Panc1 (cell line): ENCODE measurements around the gene BCHE. TPM values are rescaled to one million over a fixed set of nuclear protein-coding genes. Genes with fewer than 3 reads are reported as not detected.

ENCODE experiments used
- ATAC-seq: fragments of 200-7000 bp; cut with Tn5 transposase; 2 replicates; pipeline ENCODE4 v1.9.1; 2020; ENCODE audit warnings: mild to moderate bottlenecking, moderate library complexity
- BruUV-seq: library from RNA; stranded (reverse); fragments of 400-500 nt; replicated peaks from 2 replicates; lab custom pipeline; 2021; lab: Mats Ljungman, UMichigan
- CTCF ChIA-PET: fragments of 300-600 bp; sonication (Branson Sonifier 250); formaldehyde crosslinking; loops from one replicate; lab custom pipeline; 2022; ENCODE audit warnings: antibody characterized with exemption; lab: Charles Lee
- POLR2A ChIA-PET: fragments of 300-600 bp; sonication (Branson Sonifier 250); formaldehyde crosslinking; loops from one replicate; lab custom pipeline; 2022; ENCODE audit warnings: antibody characterized with exemption; lab: Charles Lee
- DNase-seq: peaks from one replicate; pipeline ENCODE4 v3.0.0-alpha.2; 2010; ENCODE audit warnings: low read depth, low spot score
- H3K27ac ChIP-seq: 2 replicates; pipeline ENCODE4 v1.5.1; 2011; ENCODE audit warnings: mild to moderate bottlenecking, low read length, inconsistent platforms
- H3K27me3 ChIP-seq: fragments of 200-500 bp; sonication (Bioruptor generic); 2 replicates; pipeline ENCODE4 v1.6.0; 2014; ENCODE audit warnings: low read length, inconsistent platforms; ENCODE audit not compliant: control insufficient read depth, insufficient read depth
- H3K36me3 ChIP-seq: fragments of 200-500 bp; sonication (Bioruptor generic); 2 replicates; pipeline ENCODE4 v1.5.1; 2014; ENCODE audit warnings: inconsistent platforms, mild to moderate bottlenecking, low read length, moderate library complexity; ENCODE audit not compliant: control insufficient read depth, insufficient read depth
- H3K4me1 ChIP-seq: 2 replicates; pipeline ENCODE4 v1.5.1; 2011; ENCODE audit warnings: inconsistent platforms, mild to moderate bottlenecking, low read length, moderate library complexity; ENCODE audit not compliant: control insufficient read depth, insufficient read depth
- H3K4me3 ChIP-seq, 2 experiments: 2 replicates each; pipeline ENCODE4 v1.5.1; 2011 to 2012; ENCODE audit warnings: low read depth in 2 of 2, low read length in 2 of 2, mild to moderate bottlenecking in 2 of 2, inconsistent platforms in 1 of 2, moderate library complexity in 1 of 2
- H3K9me3 ChIP-seq: fragments of 200-500 bp; sonication (Bioruptor generic); 2 replicates; pipeline ENCODE4 v1.5.1; 2014; ENCODE audit warnings: low read depth, mild to moderate bottlenecking, inconsistent platforms, low read length, moderate library complexity; ENCODE audit not compliant: control insufficient read depth, insufficient read depth
- CTCF ChIP-seq: fragments of 450-650 bp; IDR thresholded peaks from 2 replicates; pipeline ENCODE4 v1.5.1; 2017; ENCODE audit warnings: mild to moderate bottlenecking
- POLR2AphosphoS5 ChIP-seq: IDR thresholded peaks from 2 replicates; pipeline ENCODE4 v1.6.1; 2012; ENCODE audit warnings: mild to moderate bottlenecking, low read depth, low read length, moderate library complexity
- SIN3A ChIP-seq: IDR thresholded peaks from 2 replicates; pipeline ENCODE4 v1.6.1; 2012; ENCODE audit warnings: low read depth, mild to moderate bottlenecking, low read length, moderate library complexity, borderline replicate concordance; ENCODE audit not compliant: insufficient read depth
- TCF7L2 ChIP-seq: IDR thresholded peaks from 2 replicates; pipeline ENCODE4 v1.6.1; 2011; ENCODE audit warnings: mild to moderate bottlenecking, low read depth, low read length, inconsistent platforms
- in situ Hi-C: cut with HindIII; loops from 2 replicates; pipeline ENCODE4 v1.10.0; 2016; ENCODE audit warnings: low sequenced_read_pairs, low pct_unique_long_range_greater_than_20kb
- intact Hi-C: fragments of 100-400 bp; cut with micrococcal nuclease; formaldehyde crosslinking; loops from one replicate; pipeline ENCODE4 v1.10.0; 2022; ENCODE audit not compliant: unreplicated experiment
- total RNA-seq: library from RNA; stranded (reverse); gene quantifications from one replicate; pipeline ENCODE4 v1.2.1, GENCODE V29; 2021; ENCODE audit not compliant: unreplicated experiment
- TF ChIP-seq, protein P1 (sequence below), 2 experiments: IDR thresholded peaks; 2 replicates each; pipeline ENCODE4 v1.6.1; 2011 to 2012; ENCODE audit warnings: low read depth in 2 of 2, control low read depth in 1 of 2, low read length in 1 of 2, mild to moderate bottlenecking in 1 of 2, moderate library complexity in 1 of 2; ENCODE audit not compliant: insufficient read depth in 1 of 2

Gene BCHE
- total RNA-seq, 1 experiment from 2014 or later = 1.5 TPM

DNA sequence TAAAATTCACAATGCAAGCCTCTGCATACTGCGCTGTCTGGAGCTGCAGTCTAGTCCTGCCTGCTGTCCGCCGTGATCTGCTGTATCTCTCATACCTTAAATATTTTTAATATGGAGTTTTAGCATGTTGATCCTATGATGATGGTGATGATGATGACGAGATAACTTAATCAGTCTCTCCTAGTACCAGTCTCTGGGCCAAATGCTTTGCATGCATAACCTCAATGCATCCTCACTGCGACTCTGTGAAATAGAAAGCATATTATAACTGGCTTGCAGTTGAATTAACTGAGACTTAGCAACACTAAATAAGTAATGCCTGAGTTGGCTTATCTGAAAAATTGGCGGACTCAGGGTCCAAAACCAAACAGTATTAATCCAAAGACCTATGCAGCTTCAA, 38.4 kb upstream of the BCHE start:
- ChIA-PET CTCF (no interaction called here), POLR2A (no interaction called here)
- ATAC-seq (peak; percentile 48; the same call in 1 of the 2 replicates), DNase-seq (no peak)
- no TSS peak for BruUV-seq
- Histone ChIP-seq H3K36me3 (no peaks in the 10 kb centered on the region; the same call in 1 of the 2 replicates), H3K27ac (no peak overlapping the region), H3K27me3 (no peaks in the 10 kb centered on the region), H3K4me1 (peaks cover 5% of the 10 kb centered on the region; the same call in 1 of the 2 replicates), H3K9me3 (no peaks in the 10 kb centered on the region), H3K4me3 (peak overlapping the region in 1 of 2 experiments; percentile 14; a peak in 1 of 4 replicates)
- TF ChIP-seq, protein P1, sequence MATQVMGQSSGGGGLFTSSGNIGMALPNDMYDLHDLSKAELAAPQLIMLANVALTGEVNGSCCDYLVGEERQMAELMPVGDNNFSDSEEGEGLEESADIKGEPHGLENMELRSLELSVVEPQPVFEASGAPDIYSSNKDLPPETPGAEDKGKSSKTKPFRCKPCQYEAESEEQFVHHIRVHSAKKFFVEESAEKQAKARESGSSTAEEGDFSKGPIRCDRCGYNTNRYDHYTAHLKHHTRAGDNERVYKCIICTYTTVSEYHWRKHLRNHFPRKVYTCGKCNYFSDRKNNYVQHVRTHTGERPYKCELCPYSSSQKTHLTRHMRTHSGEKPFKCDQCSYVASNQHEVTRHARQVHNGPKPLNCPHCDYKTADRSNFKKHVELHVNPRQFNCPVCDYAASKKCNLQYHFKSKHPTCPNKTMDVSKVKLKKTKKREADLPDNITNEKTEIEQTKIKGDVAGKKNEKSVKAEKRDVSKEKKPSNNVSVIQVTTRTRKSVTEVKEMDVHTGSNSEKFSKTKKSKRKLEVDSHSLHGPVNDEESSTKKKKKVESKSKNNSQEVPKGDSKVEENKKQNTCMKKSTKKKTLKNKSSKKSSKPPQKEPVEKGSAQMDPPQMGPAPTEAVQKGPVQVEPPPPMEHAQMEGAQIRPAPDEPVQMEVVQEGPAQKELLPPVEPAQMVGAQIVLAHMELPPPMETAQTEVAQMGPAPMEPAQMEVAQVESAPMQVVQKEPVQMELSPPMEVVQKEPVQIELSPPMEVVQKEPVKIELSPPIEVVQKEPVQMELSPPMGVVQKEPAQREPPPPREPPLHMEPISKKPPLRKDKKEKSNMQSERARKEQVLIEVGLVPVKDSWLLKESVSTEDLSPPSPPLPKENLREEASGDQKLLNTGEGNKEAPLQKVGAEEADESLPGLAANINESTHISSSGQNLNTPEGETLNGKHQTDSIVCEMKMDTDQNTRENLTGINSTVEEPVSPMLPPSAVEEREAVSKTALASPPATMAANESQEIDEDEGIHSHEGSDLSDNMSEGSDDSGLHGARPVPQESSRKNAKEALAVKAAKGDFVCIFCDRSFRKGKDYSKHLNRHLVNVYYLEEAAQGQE (IDR thresholded peaks at IDR 0.05; ENCODE audit: insufficient read depth in 1 of 2, low read depth in 2 of 2, low read length in 1 of 2) = no peak
- no peak for TF ChIP-seq TCF7L2
- no peak for TF ChIP-seq POLR2AphosphoS5
- no peak for TF ChIP-seq CTCF
- no peak for TF ChIP-seq SIN3A
- in situ Hi-C loops = no loop called here
- intact Hi-C loops = no loop called here

GRCh38 chr3:165874663-165875489, 37.7 kb upstream of the BCHE start:
- H3K4me3 ChIP-seq = peak overlapping the region; percentile 14 to 28
- H3K4me1 ChIP-seq = peaks cover 5% of the 10 kb centered on the region; the same call in 1 of the 2 replicates
- ChIA-PET CTCF (interaction anchor here (0.5 kb wide), 1 partner anchor 252 kb away, joined by 3 read pairs; no protein-coding TSS in a partner anchor), POLR2A (no interaction called here)
- DNase-seq (no peak), ATAC-seq (peak; percentile 73)
- in situ Hi-C loops = no loop called here
- no peaks in the 10 kb centered on the region for H3K9me3 ChIP-seq
- intact Hi-C loops = no loop called here
- peak overlapping the region; percentile 23; the same call in 1 of the 2 replicates for H3K27ac ChIP-seq
- BruUV-seq = no TSS peak
- no peaks in the 10 kb centered on the region for H3K27me3 ChIP-seq
- no peaks in the 10 kb centered on the region; the same call in 1 of the 2 replicates for H3K36me3 ChIP-seq
- TF ChIP-seq SIN3A (no peak), CTCF (peak; percentile 53), TCF7L2 (no peak)
- TF ChIP-seq, protein P1 (IDR thresholded peaks at IDR 0.05; ENCODE audit: insufficient read depth in 1 of 2, low read depth in 2 of 2, low read length in 1 of 2) = no peak
